ENCODE data around the gene GNL1.
A peak's percentile ranks its signal among the peaks of the same experiment; 100 is the strongest.

Gene GNL1, protein sequence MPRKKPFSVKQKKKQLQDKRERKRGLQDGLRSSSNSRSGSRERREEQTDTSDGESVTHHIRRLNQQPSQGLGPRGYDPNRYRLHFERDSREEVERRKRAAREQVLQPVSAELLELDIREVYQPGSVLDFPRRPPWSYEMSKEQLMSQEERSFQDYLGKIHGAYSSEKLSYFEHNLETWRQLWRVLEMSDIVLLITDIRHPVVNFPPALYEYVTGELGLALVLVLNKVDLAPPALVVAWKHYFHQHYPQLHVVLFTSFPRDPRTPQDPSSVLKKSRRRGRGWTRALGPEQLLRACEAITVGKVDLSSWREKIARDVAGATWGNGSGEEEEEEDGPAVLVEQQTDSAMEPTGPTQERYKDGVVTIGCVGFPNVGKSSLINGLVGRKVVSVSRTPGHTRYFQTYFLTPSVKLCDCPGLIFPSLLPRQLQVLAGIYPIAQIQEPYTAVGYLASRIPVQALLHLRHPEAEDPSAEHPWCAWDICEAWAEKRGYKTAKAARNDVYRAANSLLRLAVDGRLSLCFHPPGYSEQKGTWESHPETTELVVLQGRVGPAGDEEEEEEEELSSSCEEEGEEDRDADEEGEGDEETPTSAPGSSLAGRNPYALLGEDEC

GRCh38 chr6:30556066-30556905, at the start of gene GNL1:
GNL1 (minus strand) TSS chr6:30556489; CDS start chr6:30556203, 286 bp downstream.
- DNase-seq: peak; percentile 100

- no peak for DNase-seq
These were observed 47.7 kb upstream of the GNL1 start for GRCh38 chr6:30603961-30604360.

DNA sequence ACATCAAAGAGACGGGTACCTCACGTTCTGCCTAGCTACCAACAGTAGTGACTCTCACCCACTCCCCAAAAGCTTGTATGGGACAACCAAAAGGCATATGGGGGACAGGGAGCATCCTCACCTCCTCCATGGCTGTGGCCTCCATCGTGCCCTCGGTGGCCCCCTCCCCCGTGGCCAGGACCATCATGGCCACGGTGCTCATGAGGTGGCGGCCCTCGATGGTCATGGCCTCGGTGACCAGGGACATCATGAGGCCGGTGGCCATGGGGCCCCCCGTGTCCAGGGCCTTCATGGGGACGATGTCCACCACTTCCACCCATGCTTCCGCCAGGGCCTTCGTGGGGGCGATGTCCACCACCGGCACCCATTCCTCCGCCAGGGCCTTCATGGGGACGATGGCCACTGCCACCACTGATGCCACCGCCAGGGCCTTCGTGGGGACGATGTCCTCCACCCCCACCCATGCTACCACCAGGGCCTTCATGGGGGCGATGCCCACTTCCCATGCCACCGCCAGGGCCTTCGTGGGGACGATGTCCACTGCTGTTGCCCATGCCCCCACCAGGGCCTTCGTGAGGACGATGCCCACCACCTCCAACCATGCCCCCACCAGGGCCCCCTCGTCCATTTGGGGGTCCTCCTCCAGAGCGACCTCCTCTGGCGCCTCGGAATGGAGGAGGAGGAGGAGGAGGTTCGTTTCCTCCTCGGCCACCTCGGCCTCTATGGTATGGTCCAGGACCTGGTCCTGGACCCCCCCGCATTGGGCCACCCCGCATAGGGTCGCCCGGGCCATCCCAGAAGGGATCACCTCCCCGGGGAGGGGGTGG, 45.7 kb upstream of the GNL1 start:
- DNase-seq: no peak

- DNase-seq: peak; percentile 22
These were observed 45.1 kb upstream of the GNL1 start for GRCh38 chr6:30601436-30601814.

- DNase-seq: no peak
These were observed 44.2 kb upstream of the GNL1 start for GRCh38 chr6:30600451-30600961.

GRCh38 chr6:30599625-30600324, 43.5 kb upstream of the GNL1 start:
- no peak for DNase-seq

- DNase-seq: no peak
These were observed 42.8 kb upstream of the GNL1 start for GRCh38 chr6:30598912-30599624.

DNA sequence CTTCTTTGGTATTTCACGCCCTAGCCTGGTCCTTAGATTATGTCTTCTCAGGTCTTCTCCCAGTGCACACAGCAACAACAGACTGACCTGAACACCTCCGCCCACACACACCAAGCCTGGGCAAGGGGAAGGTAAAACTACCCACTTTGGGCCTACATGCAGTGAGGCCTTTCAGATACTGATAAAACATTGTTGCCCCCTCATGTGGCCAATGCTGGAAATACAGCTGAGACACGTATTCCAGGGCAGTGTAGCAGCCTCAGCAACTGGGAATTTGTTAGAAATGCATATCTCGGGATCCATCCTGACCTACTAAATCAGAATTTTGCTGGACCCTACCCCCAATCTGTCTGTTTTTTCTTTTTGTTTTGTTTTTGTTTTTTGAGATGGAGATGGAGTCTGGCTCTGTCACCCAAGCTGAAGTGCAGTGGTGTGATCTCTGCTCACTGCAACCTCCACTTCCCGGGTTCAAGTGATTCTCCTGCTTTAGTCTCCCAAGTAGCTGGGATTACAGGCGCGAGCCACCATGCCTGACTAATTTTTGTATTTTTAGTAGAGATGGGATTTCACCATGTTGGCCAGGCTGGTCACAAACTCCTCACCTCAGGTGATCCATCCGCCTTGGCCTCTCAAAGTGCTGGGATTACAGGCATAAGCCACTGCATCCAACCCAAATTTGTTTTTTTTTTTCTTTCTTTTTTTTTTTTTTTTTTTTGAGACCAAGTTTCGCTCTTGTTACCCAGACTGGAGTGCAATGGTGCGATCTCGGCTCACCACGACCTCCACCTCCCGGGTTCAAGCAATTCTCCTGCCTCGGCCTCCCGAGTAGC, 41.2 kb upstream of the GNL1 start:
- peak; percentile 84 for DNase-seq

- DNase-seq: no peak
These were observed 36.0 kb upstream of the GNL1 start for GRCh38 chr6:30592287-30592686.

DNA sequence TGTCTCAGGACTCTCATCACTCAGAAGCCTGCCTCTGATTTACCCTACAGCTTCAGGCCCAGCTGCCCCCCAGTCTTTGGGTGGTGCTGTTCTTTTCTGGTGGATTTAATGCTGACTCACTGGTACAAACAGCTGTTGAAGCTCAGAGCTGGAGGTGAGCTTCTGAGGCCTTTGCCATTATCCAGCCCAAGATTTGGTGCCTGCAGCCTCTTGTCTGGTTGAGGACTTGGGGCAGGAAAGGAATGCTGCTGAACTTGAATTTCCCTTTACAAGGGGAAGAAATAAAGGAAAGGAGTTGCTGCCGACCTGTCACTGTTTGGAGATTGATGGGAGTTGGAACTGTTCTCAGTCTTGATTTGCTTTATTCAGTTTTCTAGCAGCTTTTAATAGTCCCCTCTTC, 34.7 kb upstream of the GNL1 start:
- DNase-seq: no peak

DNA sequence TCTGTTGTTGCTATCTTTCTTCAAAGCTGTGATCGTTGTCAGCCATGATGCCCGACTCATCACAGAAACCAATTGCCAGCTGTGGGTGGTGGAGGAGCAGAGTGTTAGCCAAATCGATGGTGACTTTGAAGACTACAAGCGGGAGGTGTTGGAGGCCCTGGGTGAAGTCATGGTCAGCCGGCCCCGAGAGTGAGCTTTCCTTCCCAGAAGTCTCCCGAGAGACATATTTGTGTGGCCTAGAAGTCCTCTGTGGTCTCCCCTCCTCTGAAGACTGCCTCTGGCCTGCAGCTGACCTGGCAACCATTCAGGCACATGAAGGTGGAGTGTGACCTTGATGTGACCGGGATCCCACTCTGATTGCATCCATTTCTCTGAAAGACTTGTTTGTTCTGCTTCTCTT, 34.2 kb upstream of the GNL1 start:
- no peak for DNase-seq

DNA sequence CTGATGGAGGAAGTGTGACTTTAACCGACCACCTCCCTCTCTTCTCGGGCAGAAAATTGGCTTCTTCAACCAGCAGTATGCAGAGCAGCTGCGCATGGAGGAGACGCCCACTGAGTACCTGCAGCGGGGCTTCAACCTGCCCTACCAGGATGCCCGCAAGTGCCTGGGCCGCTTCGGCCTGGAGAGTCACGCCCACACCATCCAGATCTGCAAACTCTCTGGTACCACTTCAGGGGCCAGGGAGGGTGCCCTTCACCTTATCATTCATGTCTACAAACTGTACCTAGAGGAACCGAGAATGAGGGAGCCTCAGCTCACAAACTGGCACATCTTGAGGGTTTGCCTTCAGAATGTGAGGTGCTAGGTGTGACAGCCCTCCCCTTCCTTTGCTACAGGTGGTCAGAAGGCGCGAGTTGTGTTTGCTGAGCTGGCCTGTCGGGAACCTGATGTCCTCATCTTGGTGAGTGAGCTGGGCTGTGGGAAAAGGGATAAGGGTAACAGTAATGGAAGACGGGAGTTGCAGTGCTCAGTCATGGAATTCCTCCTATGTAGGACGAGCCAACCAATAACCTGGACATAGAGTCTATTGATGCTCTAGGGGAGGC, 33.6 kb upstream of the GNL1 start:
- no peak for DNase-seq

DNA sequence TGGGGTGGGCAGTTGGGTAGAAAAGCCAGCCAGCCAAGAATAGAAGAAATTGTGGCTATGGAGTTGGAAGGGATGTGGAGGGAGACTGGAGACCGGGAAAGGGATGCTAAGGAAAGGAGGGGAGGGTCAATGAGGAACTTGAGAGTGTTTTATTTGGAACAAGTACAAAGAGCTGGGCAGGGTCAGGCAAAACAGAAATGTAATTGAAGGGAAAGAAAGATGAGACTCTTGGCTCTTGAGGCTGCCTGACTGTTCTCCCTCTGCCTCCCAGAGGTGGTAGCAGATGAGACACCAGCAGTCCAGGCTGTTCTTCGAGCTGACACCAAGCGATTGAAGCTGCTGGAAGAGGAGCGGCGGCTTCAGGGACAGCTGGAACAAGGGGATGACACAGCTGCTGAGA, 27.6 kb upstream of the GNL1 start:
- no peak for DNase-seq

DNA sequence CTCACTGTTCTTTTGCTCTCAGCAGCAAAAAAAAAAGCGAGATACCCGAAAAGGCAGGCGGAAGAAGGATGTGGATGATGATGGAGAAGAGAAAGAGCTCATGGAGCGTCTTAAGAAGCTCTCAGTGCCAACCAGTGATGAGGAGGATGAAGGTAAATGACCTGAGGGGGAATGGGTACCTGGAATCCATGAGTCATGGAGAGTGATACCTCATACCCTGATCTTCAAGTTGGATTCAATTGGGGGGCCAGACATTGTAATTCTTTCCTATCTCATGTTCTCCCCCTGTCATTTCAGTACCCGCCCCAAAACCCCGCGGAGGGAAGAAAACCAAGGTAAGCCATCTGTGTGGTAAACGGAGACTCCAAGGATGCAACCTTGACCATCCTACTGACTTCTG, 21.8 kb upstream of the GNL1 start:
- DNase-seq: no peak

DNA sequence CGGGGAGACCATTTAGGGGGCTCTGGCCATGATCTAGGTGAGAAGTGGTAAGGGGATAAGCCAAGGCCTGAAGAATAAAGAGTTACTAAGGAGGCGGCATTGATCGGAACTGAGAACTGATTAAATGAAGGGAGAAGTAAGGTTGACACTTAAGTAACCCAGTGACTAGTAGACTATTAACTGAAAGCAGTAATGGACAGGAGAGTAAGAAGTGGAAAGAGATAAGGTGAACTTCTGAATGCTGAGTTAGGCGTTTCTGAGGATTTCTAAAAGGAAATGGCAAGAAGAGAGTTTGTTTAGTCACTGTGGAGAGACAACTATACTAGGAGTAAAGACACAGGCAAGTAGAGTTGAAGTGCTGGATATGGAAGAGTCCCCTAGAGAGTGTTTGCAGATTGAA, 16.8 kb upstream of the GNL1 start:
- DNase-seq: no peak

- DNase-seq: no peak
These were observed 15.9 kb upstream of the GNL1 start for GRCh38 chr6:30572148-30572547.

DNA sequence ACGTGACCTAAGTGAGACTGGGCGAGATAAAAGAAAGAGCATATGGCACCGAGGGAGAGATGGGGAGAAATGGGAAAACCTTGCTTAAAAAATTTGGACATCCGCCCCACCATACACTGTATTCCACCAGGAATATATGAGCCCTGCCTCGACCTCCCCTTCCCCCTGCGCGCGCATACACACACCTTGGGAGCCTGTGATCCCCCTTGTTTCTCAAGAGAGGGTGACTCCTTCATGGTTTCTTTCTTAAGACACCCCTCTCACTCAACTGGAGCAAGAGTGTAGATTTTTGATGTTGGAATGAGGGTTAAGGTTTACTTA, 15.4 kb upstream of the GNL1 start:
- no peak for DNase-seq

- DNase-seq: peak; percentile 100
These were observed 14.9 kb upstream of the GNL1 start, which contains the start of gene ABCF1 for GRCh38 chr6:30571075-30571761. ABCF1 (plus strand) TSS chr6:30571442; CDS start chr6:30571488, 46 bp downstream.

GRCh38 chr6:30570740-30571074, 14.4 kb upstream of the GNL1 start:
- DNase-seq: no peak

Data from activated gamma-delta T cell treated with Interleukin-2 at 50 U/mL for 16 hours (primary cell).